Neural progenitor cell (in vitro differentiated cells): ENCODE data around the gene CREB3.

Experiments
- EZH2 ChIP-seq: fragments of 200-600 bp; sonication (generic); IDR thresholded peaks from 2 replicates; pipeline ENCODE4 v1.6.1; 2017; ENCODE audit warnings: antibody characterized with exemption, mild to moderate bottlenecking, moderate library complexity
- EZH2phosphoT487 ChIP-seq: fragments of 200-600 bp; sonication (generic); IDR thresholded peaks from 2 replicates; pipeline ENCODE4 v1.6.1; 2017; ENCODE audit warnings: antibody characterized with exemption
- TF ChIP-seq, protein P1 (sequence below): fragments of 200-600 bp; sonication (generic); IDR thresholded peaks from 2 replicates; pipeline ENCODE4 v1.5.1; 2017; ENCODE audit warnings: antibody characterized with exemption, mild to moderate bottlenecking

DNA sequence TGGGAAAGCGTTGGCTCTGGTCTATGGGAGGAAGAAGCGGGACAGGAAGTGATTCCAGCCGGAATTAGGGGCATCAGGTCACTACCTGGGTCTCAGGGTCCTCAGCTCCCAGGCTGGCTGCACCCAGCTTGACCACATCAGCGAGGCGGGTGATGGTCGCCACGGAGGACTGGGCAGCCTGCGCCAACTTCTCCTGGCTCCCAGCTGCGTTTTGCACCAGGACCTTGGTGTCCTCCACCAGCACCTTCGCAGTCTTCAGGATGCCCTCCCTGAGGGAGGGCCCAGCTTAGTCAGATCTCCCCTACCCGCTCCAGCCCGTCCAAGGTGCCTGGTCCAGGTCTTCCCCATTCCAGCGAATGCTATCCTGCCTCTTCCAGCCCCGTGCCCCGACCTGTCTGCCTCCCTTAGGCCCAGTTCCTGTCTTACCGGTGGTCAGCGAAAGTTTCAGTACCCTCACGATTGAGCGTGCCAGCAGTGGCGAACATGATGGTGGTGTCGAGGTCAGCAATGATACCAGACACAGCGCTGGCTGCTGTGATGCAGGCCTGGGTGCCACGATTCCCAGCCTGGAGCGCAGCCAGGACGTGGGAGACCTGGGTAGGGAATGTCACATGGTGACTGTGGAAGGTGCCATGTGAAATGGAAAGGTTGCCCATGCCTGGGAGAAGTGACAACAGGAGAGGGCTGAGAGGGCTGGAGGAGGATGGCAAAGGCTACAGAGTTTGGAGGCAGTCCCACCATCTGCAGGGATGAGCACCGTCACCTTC lies 28.4 kb upstream of the CREB3 start:
- TF ChIP-seq EZH2 (no peak), EZH2phosphoT487 (no peak)
- TF ChIP-seq, protein P1, sequence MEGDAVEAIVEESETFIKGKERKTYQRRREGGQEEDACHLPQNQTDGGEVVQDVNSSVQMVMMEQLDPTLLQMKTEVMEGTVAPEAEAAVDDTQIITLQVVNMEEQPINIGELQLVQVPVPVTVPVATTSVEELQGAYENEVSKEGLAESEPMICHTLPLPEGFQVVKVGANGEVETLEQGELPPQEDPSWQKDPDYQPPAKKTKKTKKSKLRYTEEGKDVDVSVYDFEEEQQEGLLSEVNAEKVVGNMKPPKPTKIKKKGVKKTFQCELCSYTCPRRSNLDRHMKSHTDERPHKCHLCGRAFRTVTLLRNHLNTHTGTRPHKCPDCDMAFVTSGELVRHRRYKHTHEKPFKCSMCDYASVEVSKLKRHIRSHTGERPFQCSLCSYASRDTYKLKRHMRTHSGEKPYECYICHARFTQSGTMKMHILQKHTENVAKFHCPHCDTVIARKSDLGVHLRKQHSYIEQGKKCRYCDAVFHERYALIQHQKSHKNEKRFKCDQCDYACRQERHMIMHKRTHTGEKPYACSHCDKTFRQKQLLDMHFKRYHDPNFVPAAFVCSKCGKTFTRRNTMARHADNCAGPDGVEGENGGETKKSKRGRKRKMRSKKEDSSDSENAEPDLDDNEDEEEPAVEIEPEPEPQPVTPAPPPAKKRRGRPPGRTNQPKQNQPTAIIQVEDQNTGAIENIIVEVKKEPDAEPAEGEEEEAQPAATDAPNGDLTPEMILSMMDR: no peak
